Heart left ventricle (tissue), 13 donors: Measurements from ENCODE around the gene SUPT20H.

Source experiments
- CTCF ChIP-seq, 12 donors: fragments of 200-600 bp; sonication (generic) in 4 of 12; IDR thresholded peaks; one replicate each; pipeline versions ENCODE4 v1.5.0 to v1.8.0; 2018 to 2022; ENCODE audit warnings: antibody characterized with exemption in 12 of 12, mild to moderate bottlenecking in 5 of 12
- POLR2A ChIP-seq, 2 donors: fragments of 450-650 bp; IDR thresholded peaks; one replicate each; pipeline ENCODE4 v1.6.1; 2017; ENCODE audit warnings: antibody characterized with exemption in 2 of 2, mild to moderate bottlenecking in 2 of 2, moderate library complexity in 2 of 2
- donor health status: ischemic (EF 13 %, LVEDD 7.1; RV severe dilation, severe dysfunction).
- donor health status: DM: no; HTN: yes; CAD: no.
- donor health status: DM: no; HTN: no; CAD: no.
- donor health status: ischemic (EF 25% LVEDD 6.9; RV normal size, moderate dysfunction).
- donor health status: ischemic (EF 25% LVEDD 5.7; RV mildly dilated, moderate dysfunction).
- donor health status: ischemic (EF 35%, LVEDD 5.7; RV mildly dilated, moderate dysfunction).
- donor health status: nonischemic (EF 11% LVEDD 7.7; RV severe dilation, severe dysfunction).
- donor health status: DM: yes; HTN: yes; CAD: no.
- donor health status: PGD.
- donor health status: ischemic (EF 29% LVEDD 5.4; RV normal size, mild dysfunction).
- donor health status: nonischemic (EF 23%, LVEDD 6.1; RV moderate dilation, normal function).

GRCh38 chr13:37076818-37077217 is 17.3 kb upstream of the SUPT20H start:
- TF ChIP-seq CTCF (IDR thresholded peaks at IDR 0.05) (no peak), POLR2A (IDR thresholded peaks at IDR 0.05) (no peak)
